Measurements from ENCODE around the gene ATG13. TPM values are rescaled to one million over a fixed set of nuclear protein-coding genes. Genes with fewer than 3 reads are reported as not detected.
"Not testable (repeated sequence)": the region's sequence is repeated elsewhere in the genome, so short reads cannot be mapped to it uniquely, and the experiment has no call there.

The ATG13 gene
- polyA plus RNA-seq, 1 of the 3 experiments (the other 2 are of a cell fraction), result 39.4 TPM

DNA sequence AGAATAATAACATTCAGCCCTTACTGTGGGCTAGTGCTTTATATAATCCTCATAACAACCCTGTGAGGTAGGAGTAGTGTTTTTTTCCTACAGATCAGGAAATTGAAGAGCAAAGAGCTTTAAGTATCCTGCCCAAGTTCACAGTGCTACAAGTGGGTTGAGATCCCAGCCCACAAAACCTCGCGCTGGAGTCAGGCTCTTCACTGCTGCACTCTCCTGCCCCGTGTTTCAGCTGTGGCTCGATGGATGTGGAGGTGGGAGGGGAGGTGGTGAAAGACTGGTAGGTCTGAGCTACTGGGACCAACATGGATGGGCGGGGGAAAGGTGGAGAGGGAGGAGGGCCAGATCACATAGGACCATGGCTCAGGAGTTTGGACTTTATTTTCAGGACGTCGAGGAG is 89.5 kb downstream of the ATG13 start:
- Histone ChIP-seq H3F3A (replicated peaks; ENCODE audit: insufficient read depth) (peaks cover 21% of the 10 kb centered on the region), H3K4me1 (ENCODE audit: control insufficient read depth in 1 of 2, insufficient read depth in 2 of 2, low read depth in 1 of 2, low read length in 1 of 2) (peaks cover 0 to 13% of the 10 kb centered on the region in 2 experiments; a peak in 3 of 4 replicates), H3K9me3 (no peaks in the 10 kb centered on the region), H3K27ac (ENCODE audit: low read depth in 2 of 2, low read length in 1 of 2) (no peak overlapping the region), H3K79me2 (ENCODE audit: insufficient read depth) (peaks cover 16% of the 10 kb centered on the region), H2AFZ (ENCODE audit: low read depth) (no peak overlapping the region), H3K36me3 (replicated peaks in 1 of 2; ENCODE audit: control insufficient read depth in 1 of 2, insufficient read depth in 2 of 2, low read length in 1 of 2) (peaks cover 26 to 43% of the 10 kb centered on the region in 2 experiments), H3K4me3 (ENCODE audit: low read depth in 2 of 2, low read length in 1 of 2) (no peak overlapping the region), H3K27me3 (ENCODE audit: insufficient read depth) (no peaks in the 10 kb centered on the region), H3K4me2 (no peak overlapping the region), H3K9ac (no peak overlapping the region), H4K20me1 (ENCODE audit: insufficient read depth) (no peaks in the 10 kb centered on the region), H3K9me2 (no peaks in the 10 kb centered on the region)
- TF ChIP-seq RFX5 (IDR thresholded peaks at IDR 0.05; ENCODE audit: low read length), result no peak
- TF ChIP-seq, protein P1, sequence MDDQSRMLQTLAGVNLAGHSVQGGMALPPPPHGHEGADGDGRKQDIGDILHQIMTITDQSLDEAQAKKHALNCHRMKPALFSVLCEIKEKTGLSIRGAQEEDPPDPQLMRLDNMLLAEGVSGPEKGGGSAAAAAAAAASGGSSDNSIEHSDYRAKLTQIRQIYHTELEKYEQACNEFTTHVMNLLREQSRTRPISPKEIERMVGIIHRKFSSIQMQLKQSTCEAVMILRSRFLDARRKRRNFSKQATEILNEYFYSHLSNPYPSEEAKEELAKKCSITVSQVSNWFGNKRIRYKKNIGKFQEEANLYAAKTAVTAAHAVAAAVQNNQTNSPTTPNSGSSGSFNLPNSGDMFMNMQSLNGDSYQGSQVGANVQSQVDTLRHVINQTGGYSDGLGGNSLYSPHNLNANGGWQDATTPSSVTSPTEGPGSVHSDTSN (IDR thresholded peaks at IDR 0.05), result no peak
- no peak for TF ChIP-seq MEF2A (IDR thresholded peaks at IDR 0.05; ENCODE audit: borderline replicate concordance, low read depth)
- TF ChIP-seq, protein P2, sequence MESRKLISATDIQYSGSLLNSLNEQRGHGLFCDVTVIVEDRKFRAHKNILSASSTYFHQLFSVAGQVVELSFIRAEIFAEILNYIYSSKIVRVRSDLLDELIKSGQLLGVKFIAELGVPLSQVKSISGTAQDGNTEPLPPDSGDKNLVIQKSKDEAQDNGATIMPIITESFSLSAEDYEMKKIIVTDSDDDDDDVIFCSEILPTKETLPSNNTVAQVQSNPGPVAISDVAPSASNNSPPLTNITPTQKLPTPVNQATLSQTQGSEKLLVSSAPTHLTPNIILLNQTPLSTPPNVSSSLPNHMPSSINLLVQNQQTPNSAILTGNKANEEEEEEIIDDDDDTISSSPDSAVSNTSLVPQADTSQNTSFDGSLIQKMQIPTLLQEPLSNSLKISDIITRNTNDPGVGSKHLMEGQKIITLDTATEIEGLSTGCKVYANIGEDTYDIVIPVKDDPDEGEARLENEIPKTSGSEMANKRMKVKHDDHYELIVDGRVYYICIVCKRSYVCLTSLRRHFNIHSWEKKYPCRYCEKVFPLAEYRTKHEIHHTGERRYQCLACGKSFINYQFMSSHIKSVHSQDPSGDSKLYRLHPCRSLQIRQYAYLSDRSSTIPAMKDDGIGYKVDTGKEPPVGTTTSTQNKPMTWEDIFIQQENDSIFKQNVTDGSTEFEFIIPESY (IDR thresholded peaks at IDR 0.05; ENCODE audit: borderline replicate concordance, low read depth), result no peak
- TF ChIP-seq RCOR1 (IDR thresholded peaks at IDR 0.05; ENCODE audit: low read length), result no peak
- TF ChIP-seq TCF12 (IDR thresholded peaks at IDR 0.05), result no peak
- TF ChIP-seq FOXM1 (IDR thresholded peaks at IDR 0.05; ENCODE audit: low read depth), result no peak
- TF ChIP-seq, protein P3, sequence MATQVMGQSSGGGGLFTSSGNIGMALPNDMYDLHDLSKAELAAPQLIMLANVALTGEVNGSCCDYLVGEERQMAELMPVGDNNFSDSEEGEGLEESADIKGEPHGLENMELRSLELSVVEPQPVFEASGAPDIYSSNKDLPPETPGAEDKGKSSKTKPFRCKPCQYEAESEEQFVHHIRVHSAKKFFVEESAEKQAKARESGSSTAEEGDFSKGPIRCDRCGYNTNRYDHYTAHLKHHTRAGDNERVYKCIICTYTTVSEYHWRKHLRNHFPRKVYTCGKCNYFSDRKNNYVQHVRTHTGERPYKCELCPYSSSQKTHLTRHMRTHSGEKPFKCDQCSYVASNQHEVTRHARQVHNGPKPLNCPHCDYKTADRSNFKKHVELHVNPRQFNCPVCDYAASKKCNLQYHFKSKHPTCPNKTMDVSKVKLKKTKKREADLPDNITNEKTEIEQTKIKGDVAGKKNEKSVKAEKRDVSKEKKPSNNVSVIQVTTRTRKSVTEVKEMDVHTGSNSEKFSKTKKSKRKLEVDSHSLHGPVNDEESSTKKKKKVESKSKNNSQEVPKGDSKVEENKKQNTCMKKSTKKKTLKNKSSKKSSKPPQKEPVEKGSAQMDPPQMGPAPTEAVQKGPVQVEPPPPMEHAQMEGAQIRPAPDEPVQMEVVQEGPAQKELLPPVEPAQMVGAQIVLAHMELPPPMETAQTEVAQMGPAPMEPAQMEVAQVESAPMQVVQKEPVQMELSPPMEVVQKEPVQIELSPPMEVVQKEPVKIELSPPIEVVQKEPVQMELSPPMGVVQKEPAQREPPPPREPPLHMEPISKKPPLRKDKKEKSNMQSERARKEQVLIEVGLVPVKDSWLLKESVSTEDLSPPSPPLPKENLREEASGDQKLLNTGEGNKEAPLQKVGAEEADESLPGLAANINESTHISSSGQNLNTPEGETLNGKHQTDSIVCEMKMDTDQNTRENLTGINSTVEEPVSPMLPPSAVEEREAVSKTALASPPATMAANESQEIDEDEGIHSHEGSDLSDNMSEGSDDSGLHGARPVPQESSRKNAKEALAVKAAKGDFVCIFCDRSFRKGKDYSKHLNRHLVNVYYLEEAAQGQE (IDR thresholded peaks at IDR 0.05; ENCODE audit: low read depth, low read length), result no peak
- TF ChIP-seq, protein P4, sequence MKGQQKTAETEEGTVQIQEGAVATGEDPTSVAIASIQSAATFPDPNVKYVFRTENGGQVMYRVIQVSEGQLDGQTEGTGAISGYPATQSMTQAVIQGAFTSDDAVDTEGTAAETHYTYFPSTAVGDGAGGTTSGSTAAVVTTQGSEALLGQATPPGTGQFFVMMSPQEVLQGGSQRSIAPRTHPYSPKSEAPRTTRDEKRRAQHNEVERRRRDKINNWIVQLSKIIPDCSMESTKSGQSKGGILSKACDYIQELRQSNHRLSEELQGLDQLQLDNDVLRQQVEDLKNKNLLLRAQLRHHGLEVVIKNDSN (IDR thresholded peaks at IDR 0.05; ENCODE audit: borderline replicate concordance, low read depth), result no peak
- 86% methylated on average over 7 of the region's 7 CpGs for WGBS (ENCODE audit: low lambda C conversion rate)
- CTCF ChIA-PET, result no interaction called here
- no peak for DNase-seq
- POLR2A ChIA-PET, result interaction anchor here (1.0 kb wide), 1 partner anchor 19 kb away, joined by 3 read pairs; no protein-coding TSS in a partner anchor

DNA sequence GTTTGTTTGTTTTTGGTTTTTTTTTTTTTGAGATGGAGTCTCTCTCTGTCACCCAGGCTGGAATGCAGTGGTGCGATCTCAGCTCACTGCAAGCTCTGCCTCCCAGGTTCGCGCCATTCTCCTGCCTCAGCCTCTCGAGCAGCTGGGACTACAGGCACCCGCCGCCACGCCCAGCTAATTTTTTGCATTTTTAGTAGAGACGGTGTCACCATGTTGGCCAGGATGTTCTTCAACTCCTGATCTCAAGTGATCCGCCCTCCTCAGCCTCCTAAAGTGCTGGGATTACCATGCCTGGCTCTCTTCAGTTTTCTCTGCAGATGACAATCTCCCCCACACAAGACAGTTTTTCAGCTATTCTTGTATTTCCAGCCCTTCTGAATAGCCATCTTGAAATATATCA is 92.0 kb downstream of the ATG13 start:
- Histone ChIP-seq H3K27ac (ENCODE audit: low read depth in 2 of 2, low read length in 1 of 2) (peak overlapping the region in 1 of 2 experiments; percentile 94; a peak in 1 of 4 replicates), H3K36me3 (replicated peaks in 1 of 2; ENCODE audit: control insufficient read depth in 1 of 2, insufficient read depth in 2 of 2, low read length in 1 of 2) (peaks cover 3 to 24% of the 10 kb centered on the region in 2 experiments), H3K4me1 (ENCODE audit: control insufficient read depth in 1 of 2, insufficient read depth in 2 of 2, low read depth in 1 of 2, low read length in 1 of 2) (peaks cover 0 to 11% of the 10 kb centered on the region in 2 experiments; a peak in 2 of 4 replicates), H3F3A (replicated peaks; ENCODE audit: insufficient read depth) (peaks cover 40% of the 10 kb centered on the region)
- WGBS (ENCODE audit: low lambda C conversion rate), result 92% methylated on average over 9 of the region's 9 CpGs
- H3K9me3 ChIP-seq; H3K4me3 ChIP-seq (ENCODE audit: low read depth in 2 of 2, low read length in 1 of 2); CTCF ChIA-PET; H3K27me3 ChIP-seq (ENCODE audit: insufficient read depth); DNase-seq; H3K9me2 ChIP-seq; POLR2A ChIA-PET; H3K9ac ChIP-seq; H3K4me2 ChIP-seq; H3K79me2 ChIP-seq (ENCODE audit: insufficient read depth); H2AFZ ChIP-seq (ENCODE audit: low read depth); H4K20me1 ChIP-seq (ENCODE audit: insufficient read depth): not testable (repeated sequence)

Measured in SK-N-SH (cell line).